ENCODE data around the gene IFNA13. TPM values are rescaled to one million over a fixed set of nuclear protein-coding genes. Genes with fewer than 3 reads are reported as not detected.
A peak's percentile ranks its signal among the peaks of the same experiment; 100 is the strongest.

The IFNA13 gene
- total RNA-seq: not detected

DNA sequence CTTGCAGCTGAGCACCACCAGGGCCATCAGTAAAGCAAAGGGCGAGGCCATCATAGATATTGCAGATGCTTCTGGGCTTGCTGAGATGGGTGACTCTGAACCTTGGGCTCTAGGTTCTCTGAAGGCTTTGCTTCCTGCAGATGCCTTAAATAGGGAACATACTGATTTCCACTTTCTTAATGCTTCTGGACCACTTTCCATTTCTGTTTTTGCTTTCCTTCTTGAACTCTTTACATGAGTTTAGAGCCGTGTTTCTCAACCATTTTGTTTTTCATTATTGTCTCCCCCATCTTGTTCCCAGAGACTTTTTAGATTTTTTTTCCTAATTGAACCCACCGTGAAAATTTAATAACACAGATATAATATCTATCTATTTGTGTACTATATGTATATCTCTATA lies at the start of gene IFNA13:
IFNA13 (minus strand) TSS at position 101 of the 400 bp plus-strand sequence; CDS start at position 54, 47 bp downstream.
- ChIA-PET POLR2A (no interaction called here), CTCF (no interaction called here)
- no peak within 1 kb of the TSS for H3K27ac Mint-ChIP-seq
- H3K36me3 Mint-ChIP-seq (ENCODE audit: low read depth): no peaks in the 10 kb centered on the region
- no peak within 1 kb of the TSS for H3K4me3 Mint-ChIP-seq
- H3K4me1 Mint-ChIP-seq: no peaks in the 10 kb centered on the region
- DNase-seq: no peak
- H3K27me3 Mint-ChIP-seq: peaks cover 48% of the 10 kb centered on the region
- H3K9me3 Mint-ChIP-seq: no peaks in the 10 kb centered on the region

DNA sequence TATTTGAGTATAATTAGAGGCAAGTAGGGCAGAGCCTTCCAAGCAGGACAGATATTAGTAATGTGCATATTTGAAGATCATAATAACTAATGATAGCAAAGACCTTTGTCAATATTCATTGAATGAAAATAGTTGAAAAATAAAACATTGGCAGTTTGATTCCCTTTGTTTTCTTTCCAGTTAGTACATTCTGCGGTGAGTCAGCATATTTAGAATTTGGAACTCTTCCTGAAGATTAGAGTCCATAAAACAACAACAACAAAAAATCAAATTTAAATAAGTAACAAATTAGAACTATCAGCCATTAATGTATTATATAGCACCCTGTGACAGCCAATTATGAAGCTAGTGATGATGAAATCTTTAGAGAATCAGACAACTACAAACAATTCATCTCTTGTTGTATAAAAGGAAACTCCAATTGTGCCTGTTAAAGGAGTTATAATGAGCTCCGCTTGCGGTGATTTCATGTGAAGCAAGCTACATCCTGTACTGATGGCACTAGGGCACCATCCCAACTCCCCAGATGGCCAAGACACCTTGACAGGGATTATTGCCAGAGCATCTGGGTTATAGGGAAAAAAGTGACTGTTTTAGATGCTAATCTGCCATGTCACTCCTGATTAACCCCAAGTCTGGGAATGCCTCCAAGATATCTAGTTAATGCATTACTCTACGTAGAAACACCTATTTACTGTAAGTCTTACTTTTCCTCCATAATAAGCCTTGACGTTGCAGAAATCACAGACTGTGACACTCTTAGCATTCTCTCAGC lies 47.8 kb upstream of the IFNA13 start:
- Mint-ChIP-seq H3K4me1 (no peaks in the 10 kb centered on the region), H3K9me3 (no peaks in the 10 kb centered on the region), H3K4me3 (no peak overlapping the region), H3K27me3 (peaks cover 12% of the 10 kb centered on the region), H3K27ac (no peak overlapping the region), H3K36me3 (ENCODE audit: low read depth) (no peaks in the 10 kb centered on the region)
- DNase-seq: no peak
- CTCF ChIA-PET: interaction anchor here (0.6 kb wide), 1 partner anchor 1284 kb away, joined by 3 read pairs; no protein-coding TSS in a partner anchor
- POLR2A ChIA-PET: no interaction called here

DNA sequence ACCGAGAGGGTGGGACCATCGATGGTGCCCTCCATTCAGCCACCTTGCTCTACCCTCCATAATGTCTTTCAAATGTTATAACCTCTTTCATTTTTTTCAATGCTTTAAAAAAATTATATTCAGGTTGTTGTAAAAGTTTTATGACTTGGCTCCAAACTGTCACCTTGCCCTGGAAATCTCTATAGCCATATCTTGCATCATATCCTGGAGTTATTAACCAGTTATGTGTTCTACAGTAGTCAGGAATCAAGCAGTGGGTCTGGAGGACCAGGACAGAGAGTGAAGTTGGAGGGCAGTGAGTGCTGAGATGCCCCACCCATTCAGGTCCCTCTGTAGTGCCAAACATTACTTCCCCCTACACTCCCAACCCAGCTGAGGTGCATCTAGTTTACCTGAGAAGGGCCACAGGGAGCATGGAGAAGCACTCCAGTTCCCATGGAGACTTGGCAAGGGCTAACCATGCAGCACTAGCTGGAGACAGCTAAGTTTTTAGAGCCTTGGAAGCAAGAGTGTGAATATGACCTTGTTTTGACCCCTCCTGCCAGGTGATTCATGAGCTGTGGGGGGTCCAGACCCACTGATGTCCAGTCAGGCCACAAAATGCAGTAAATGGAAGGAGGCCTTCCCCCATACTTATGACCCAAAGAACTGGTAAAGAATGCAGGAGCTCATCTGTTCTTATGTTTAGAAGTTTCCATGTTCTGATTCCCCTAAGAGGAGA lies 46.5 kb upstream of the IFNA13 start:
- ChIA-PET CTCF (interaction anchor here (0.5 to 1.3 kb wide), 3 partner anchors 19 to 83 kb away, joined by 3 to 4 read pairs (median 3); no protein-coding TSS in a partner anchor), POLR2A (no interaction called here)
- Mint-ChIP-seq H3K36me3 (ENCODE audit: low read depth) (no peaks in the 10 kb centered on the region), H3K4me3 (no peak overlapping the region), H3K9me3 (no peaks in the 10 kb centered on the region), H3K27ac (no peak overlapping the region), H3K4me1 (no peaks in the 10 kb centered on the region), H3K27me3 (peaks cover 20% of the 10 kb centered on the region)
- DNase-seq: no peak

DNA sequence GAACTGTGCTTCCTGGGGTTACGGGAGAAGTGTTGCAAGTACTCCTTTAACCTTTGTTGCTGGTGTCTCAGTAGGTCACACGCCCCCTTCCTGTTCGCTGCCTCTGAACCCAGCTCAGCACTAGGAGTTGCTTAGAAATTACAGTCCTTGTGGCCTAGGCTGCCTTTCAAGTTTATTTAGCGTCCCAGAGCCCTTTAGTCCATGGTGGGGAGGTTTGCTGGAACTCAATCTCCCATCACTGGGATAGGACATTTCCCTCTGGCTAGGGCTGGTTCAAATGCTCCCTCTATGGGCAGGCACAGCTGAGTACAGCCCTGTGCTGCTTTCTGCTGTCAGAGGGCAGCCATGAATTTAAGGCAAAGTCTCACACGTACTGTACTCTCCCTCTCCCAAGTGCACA lies 45.8 kb upstream of the IFNA13 start:
- POLR2A ChIA-PET: no interaction called here

DNA sequence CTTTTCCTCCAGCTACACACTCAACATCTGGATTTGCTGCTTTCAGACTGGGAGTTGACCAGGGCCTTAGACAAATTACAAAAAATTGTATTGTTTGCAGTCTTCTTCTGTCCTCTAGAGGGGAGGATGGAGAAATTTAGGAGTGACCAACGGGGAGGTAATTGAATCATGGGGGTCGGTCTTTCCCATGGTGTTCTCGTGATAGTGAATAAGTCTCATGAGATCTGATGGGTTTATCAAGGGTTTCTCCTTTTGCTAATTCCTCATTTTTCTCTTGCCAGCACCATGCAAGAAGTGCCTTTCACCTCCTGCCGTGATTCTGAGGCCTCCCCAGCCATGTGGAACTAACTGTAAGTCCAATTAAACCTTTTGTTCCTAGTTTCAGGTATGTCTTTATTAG lies 45.3 kb upstream of the IFNA13 start:
- no peaks in the 10 kb centered on the region for H3K36me3 Mint-ChIP-seq (ENCODE audit: low read depth)
- POLR2A ChIA-PET: no interaction called here
- CTCF ChIA-PET: no interaction called here
- H3K27me3 Mint-ChIP-seq: peaks cover 22% of the 10 kb centered on the region
- DNase-seq: no peak
- H3K9me3 Mint-ChIP-seq: no peaks in the 10 kb centered on the region
- no peaks in the 10 kb centered on the region for H3K4me1 Mint-ChIP-seq
- no peak overlapping the region for H3K27ac Mint-ChIP-seq
- H3K4me3 Mint-ChIP-seq: no peak overlapping the region

More for the DNA sequence above, 45.8 kb upstream of the IFNA13 start:
- Mint-ChIP-seq H3K27ac (no peak overlapping the region), H3K4me1 (no peaks in the 10 kb centered on the region), H3K27me3 (peaks cover 22% of the 10 kb centered on the region), H3K4me3 (no peak overlapping the region), H3K9me3 (no peaks in the 10 kb centered on the region), H3K36me3 (ENCODE audit: low read depth) (no peaks in the 10 kb centered on the region)
- peak; percentile 17 for DNase-seq
- CTCF ChIA-PET: interaction anchor here (0.5 to 1.3 kb wide), 2 partner anchors 18 to 83 kb away, joined by 3 read pairs; no protein-coding TSS in a partner anchor

DNA sequence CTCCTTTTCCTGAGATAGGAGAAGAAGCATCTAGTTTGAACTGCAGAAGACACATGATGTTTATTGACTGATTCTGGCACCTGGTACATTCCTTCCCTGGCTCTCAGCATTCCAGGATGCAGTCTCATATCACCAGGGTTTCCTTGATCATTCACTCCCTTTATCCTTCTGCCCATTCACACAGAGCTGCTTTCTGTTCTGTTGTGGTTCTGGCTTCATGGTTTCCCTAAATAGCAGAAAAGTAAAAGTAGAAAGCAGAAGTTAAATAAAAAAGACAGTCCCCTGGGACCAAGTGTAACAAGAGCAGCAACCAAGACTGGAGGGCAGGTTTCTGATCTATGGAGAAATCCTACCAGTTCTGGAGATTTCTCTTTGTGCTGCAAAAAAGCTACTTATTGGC lies 44.2 kb upstream of the IFNA13 start:
- Mint-ChIP-seq H3K27me3 (peaks cover 25% of the 10 kb centered on the region), H3K4me1 (no peaks in the 10 kb centered on the region), H3K27ac (no peak overlapping the region), H3K9me3 (no peaks in the 10 kb centered on the region), H3K36me3 (ENCODE audit: low read depth) (no peaks in the 10 kb centered on the region), H3K4me3 (no peak overlapping the region)
- ChIA-PET CTCF (no interaction called here), POLR2A (no interaction called here)
- DNase-seq: no peak

DNA sequence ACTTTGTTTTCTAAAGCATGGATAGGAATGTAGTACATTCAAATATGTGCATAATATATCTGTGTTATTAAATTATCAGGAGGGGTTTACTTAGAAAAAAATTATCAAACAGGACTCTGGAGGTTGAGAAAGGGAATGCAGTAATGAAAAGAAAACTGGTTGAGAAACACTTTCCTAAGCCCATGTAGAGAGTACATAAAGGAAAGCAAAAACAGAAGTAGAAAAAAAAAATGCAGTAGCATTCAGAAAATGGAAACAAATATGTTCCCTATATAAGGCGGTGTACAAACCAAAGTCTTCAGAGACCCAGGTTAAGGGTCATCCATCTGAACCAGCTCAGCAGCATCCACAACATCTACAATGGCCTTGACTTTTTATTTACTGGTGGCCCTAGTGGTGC lies 41.0 kb upstream of the IFNA13 start, which contains the start of gene IFNA8:
IFNA8 (plus strand) TSS at position 301 of the 400 bp plus-strand sequence; CDS start at position 361, 60 bp downstream.
- no peak within 1 kb of the TSS for H3K4me3 Mint-ChIP-seq
- ChIA-PET CTCF (interaction anchor here (1.0 kb wide), 1 partner anchor 10 kb away, joined by 3 read pairs; no protein-coding TSS in a partner anchor), POLR2A (no interaction called here)
- peaks cover 49% of the 10 kb centered on the region for H3K27me3 Mint-ChIP-seq
- DNase-seq: no peak
- H3K36me3 Mint-ChIP-seq (ENCODE audit: low read depth): no peaks in the 10 kb centered on the region
- no peaks in the 10 kb centered on the region for H3K4me1 Mint-ChIP-seq
- no peak within 1 kb of the TSS for H3K27ac Mint-ChIP-seq
- H3K9me3 Mint-ChIP-seq: no peaks in the 10 kb centered on the region

DNA sequence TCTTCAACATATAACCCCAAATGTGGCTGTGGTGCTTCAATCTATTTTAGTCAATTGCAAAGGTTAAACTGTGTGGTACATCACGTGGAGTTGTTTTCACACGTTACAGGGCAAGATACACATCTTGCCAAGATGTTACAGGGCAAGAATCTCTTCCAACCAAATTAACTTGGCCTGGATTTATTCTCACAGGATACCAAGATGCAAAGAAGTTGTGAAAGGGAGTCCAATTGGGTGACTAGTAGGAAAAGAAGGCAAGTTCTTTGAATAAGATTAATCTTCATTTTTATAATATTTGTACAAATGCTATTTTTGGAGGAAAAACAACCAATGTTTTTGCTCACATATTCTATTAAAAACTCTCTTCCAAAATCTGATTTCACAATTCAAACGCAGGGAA lies 36.3 kb upstream of the IFNA13 start:
- ChIA-PET POLR2A (no interaction called here), CTCF (no interaction called here)
- Mint-ChIP-seq H3K27me3 (peaks cover 64% of the 10 kb centered on the region), H3K4me1 (peaks cover 7% of the 10 kb centered on the region), H3K27ac (no peak overlapping the region), H3K36me3 (ENCODE audit: low read depth) (no peaks in the 10 kb centered on the region), H3K9me3 (no peaks in the 10 kb centered on the region), H3K4me3 (no peak overlapping the region)
- DNase-seq: no peak

DNA sequence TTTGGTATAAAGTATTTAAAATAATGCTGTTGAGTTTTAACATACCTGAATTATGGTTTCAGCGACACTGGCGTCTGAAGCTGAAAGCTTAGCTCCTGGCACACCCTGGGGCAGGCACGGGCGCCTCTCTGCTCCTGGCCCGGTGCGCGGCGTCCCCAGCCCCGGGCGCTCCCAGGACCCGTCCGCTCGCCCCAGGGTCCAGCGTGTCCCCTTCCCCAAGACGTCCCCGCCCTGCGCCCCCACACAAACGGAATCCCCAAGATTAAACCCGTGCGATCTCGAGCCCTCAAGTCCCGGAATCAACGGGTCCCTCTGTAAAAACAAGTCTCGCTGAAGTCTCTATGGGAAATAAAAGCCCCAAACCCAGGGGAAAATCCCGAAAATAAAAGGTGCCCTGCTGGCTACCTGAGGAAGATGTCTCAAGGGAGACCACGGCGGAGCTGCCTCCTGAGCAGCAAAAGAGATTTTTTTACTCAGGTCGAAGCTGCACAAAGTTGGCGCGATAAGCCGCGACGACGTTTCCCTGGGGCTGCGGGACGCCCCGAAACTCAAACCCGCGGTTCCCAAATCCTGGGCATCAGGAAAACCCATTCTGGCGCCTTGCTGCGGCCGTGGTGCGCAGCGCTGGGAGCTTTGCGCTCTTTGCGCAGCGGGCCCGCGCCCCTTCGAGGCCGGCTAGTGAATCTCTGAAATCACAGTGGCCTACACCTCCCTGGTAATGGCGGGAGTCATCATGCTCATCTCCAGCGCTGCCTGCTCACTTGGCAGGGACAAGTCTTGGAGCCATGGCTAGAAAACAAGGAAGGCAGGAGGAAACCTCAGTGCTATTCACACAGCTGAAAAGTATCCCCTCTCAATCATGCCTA lies 34.8 kb upstream of the IFNA13 start:
- CTCF ChIA-PET: interaction anchor here (1.2 kb wide), 1 partner anchor 76 kb away, joined by 3 read pairs; no protein-coding TSS in a partner anchor
- H3K9me3 Mint-ChIP-seq: no peaks in the 10 kb centered on the region

DNA sequence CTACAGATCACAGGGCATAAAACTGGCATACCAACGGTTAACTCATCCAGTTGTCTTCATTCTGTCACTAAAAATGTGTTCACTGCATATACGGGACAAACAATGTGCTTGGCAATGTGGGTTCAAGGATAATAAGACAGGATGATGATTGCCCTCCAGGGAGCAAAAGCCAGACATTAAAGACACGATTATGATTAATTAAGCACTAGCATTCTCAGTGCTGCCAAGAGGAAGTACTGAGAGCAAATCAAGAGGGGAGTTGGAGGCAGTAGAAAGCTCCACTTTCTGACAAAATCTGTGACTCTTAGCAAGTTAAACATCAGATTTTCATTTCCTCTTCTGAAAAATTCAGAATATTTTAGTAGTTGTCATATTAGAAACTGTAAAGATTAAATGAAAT lies 32.1 kb upstream of the IFNA13 start:
- Mint-ChIP-seq H3K4me1 (peaks cover 13% of the 10 kb centered on the region), H3K36me3 (ENCODE audit: low read depth) (no peaks in the 10 kb centered on the region)
- POLR2A ChIA-PET: no interaction called here

More for the DNA sequence above, 34.8 kb upstream of the IFNA13 start:
- Mint-ChIP-seq H3K4me1 (peaks cover 7% of the 10 kb centered on the region), H3K36me3 (ENCODE audit: low read depth) (no peaks in the 10 kb centered on the region), H3K27ac (no peak overlapping the region), H3K27me3 (peaks cover 75% of the 10 kb centered on the region), H3K4me3 (peak overlapping the region; percentile 57)
- no peak for DNase-seq
- POLR2A ChIA-PET: no interaction called here

DNA sequence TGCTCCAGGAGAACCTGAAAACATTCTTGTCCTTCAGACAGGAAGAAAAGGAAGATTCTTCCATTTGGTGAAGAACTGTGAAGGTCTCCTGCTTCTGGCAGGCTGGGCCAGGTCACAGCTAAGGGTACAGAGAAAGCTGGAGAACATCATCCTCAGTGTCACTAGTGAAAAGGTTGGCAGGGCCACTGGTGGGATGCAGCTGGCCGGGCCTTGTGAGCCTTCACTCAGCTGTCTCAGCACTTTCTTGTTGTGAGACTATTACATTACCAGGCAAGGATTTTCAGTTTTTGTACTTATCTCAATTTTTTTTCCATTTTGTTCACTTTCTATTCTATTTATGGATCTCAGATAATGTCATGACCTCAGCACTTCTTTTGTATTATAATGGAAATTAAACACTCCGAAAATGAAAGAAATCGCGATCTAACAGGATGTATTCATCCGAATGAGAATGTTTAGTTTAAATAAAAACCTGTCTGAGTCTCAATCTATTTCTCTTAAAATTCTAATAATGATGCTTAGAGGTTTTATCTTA lies 31.2 kb upstream of the IFNA13 start:
- POLR2A ChIA-PET: no interaction called here
- H3K9me3 Mint-ChIP-seq: no peaks in the 10 kb centered on the region
- H3K4me3 Mint-ChIP-seq: no peak overlapping the region
- CTCF ChIA-PET: interaction anchor here (1.1 kb wide), 1 partner anchor 10 kb away, joined by 3 read pairs; the partner anchor contains the start of gene IFNA8
- no peak overlapping the region for H3K27ac Mint-ChIP-seq
- peaks cover 13% of the 10 kb centered on the region for H3K4me1 Mint-ChIP-seq
- peaks cover 67% of the 10 kb centered on the region for H3K27me3 Mint-ChIP-seq
- no peak for DNase-seq
- no peaks in the 10 kb centered on the region for H3K36me3 Mint-ChIP-seq (ENCODE audit: low read depth)

More for the DNA sequence above, 32.1 kb upstream of the IFNA13 start:
- Mint-ChIP-seq H3K4me3 (no peak overlapping the region), H3K27ac (no peak overlapping the region), H3K9me3 (no peaks in the 10 kb centered on the region), H3K27me3 (peaks cover 73% of the 10 kb centered on the region)
- DNase-seq: no peak
- CTCF ChIA-PET: no interaction called here
